K562 (cell line): ENCODE data around the gene NCMAP. TPM values are rescaled to one million over a fixed set of nuclear protein-coding genes. Genes with fewer than 3 reads are reported as not detected.

Experiments
- ARID1B ChIP-seq: fragments of 450-650 bp; IDR thresholded peaks from 2 replicates; pipeline ENCODE4 v1.6.1; 2016; ENCODE audit warnings: antibody characterized with exemption, mild to moderate bottlenecking, inconsistent platforms
- BMI1 ChIP-seq: fragments of 150-350 bp; IDR thresholded peaks from 2 replicates; pipeline ENCODE4 v1.6.1; 2014; ENCODE audit warnings: low read length
- C11orf30 ChIP-seq: fragments of 450-650 bp; IDR thresholded peaks from 2 replicates; pipeline ENCODE4 v1.6.1; 2016; ENCODE audit warnings: low read depth, mild to moderate bottlenecking
- CREBBP ChIP-seq: IDR thresholded peaks from one replicate; pipeline ENCODE4 v1.6.1; 2012; ENCODE audit warnings: low read depth, mild to moderate bottlenecking, control low read depth, inconsistent platforms, low read length
- FOXK2 ChIP-seq, 2 experiments: fragments of 450-650 bp; IDR thresholded peaks in 1 of 2; conservative IDR thresholded peaks in 1 of 2; 2 replicates each; pipeline ENCODE4 v1.6.1; 2016; ENCODE audit warnings: low read depth in 2 of 2, mild to moderate bottlenecking in 1 of 2
- GMEB1 ChIP-seq: fragments of 250-450 bp; sonication (Bioruptor Pico); IDR thresholded peaks from 2 replicates; pipeline ENCODE4 v1.4.0; 2020; ENCODE audit warnings: mild to moderate bottlenecking
- ILK ChIP-seq: fragments of 450-650 bp; IDR thresholded peaks from 2 replicates; pipeline ENCODE4 v1.6.1; 2016; ENCODE audit warnings: missing genetic modification characterization, low read depth, mild to moderate bottlenecking, missing compliant biosample characterization, moderate library complexity, borderline replicate concordance
- KDM1A ChIP-seq, 2 experiments: fragments of 450-650 bp; IDR thresholded peaks; 2 replicates each; pipeline ENCODE4 v1.6.1; 2016; ENCODE audit warnings: mild to moderate bottlenecking in 2 of 2
- NCOA1 ChIP-seq: fragments of 450-650 bp; IDR thresholded peaks from 2 replicates; pipeline ENCODE4 v1.6.1; 2016; ENCODE audit warnings: low read depth
- PRPF4 ChIP-seq: fragments of 200-400 bp; formaldehyde crosslinking; IDR thresholded peaks from one replicate; pipeline ENCODE4 v1.6.1; 2017; ENCODE audit warnings: low read length, low read depth, mild to moderate bottlenecking; ENCODE audit not compliant: insufficient read depth, poor library complexity, severe bottlenecking
- PTBP1 ChIP-seq: fragments of 200-400 bp; formaldehyde crosslinking; IDR thresholded peaks from 2 replicates; pipeline ENCODE4 v1.6.1; 2017; ENCODE audit warnings: low read depth, low read length
- SMARCA4 ChIP-seq: fragments of 450-650 bp; IDR thresholded peaks from 2 replicates; pipeline ENCODE4 v1.6.1; 2016
- ZNF316 ChIP-seq: fragments of 450-650 bp; IDR thresholded peaks from 2 replicates; pipeline ENCODE4 v1.6.1; 2016
- polyA plus RNA-seq, 8 experiments: library from polyadenylated mRNA; depleted of rRNA in 4 of 8; stranded (reverse) in 5 of 8; unstranded in 3 of 8; fragments of >200 nt; fragmentation: Nextera tagmentation in 2 of 8; fragmentation: Illumina TruSeq in 1 of 8; extraction: Ambion mirVana in 2 of 8; extraction: Trizol in 1 of 8; gene quantifications; 2 replicates each; pipeline versions ENCODE4 v1.2.1 to v1.2.3, GENCODE V29; 2011 to 2014; ENCODE audit warnings: inconsistent platforms in 1 of 8, missing spikeins in 1 of 8
- total RNA-seq, 7 experiments: library from RNA; depleted of rRNA in 6 of 7; stranded (reverse); fragments of >200 nt in 6 of 7; fragmentation: Illumina TruSeq in 2 of 7; extraction: Trizol in 2 of 7; gene quantifications; 2 replicates each; pipeline versions ENCODE4 v1.2.1 to v1.2.3, GENCODE V29; 2011 to 2021; ENCODE audit warnings: low replicate concordance in 1 of 7

The NCMAP gene
- total and polyA plus RNA-seq, 9 of the 15 experiments (the other 6 are each of a cell fraction or from before 2014, with no cell fraction given), result 0.03 TPM; not detected in 8

GRCh38 chr1:24586119-24586518 lies 30.2 kb downstream of the NCMAP start (continued):
- TF ChIP-seq ARID1B (peak; percentile 51), C11orf30 (peak; percentile 82), PTBP1 (no peak), SMARCA4 (peak; percentile 29; the same call in 1 of the 2 replicates), CREBBP (no peak), PRPF4 (no peak), KDM1A (IDR thresholded peaks at IDR 0.05) (0 out of 4 replicates have a peak, but pooled peaks of 1 of the 2 experiments have one; percentile 21), GMEB1 (no peak; the same call in 1 of the 2 replicates), FOXK2 (conservative IDR thresholded peaks at IDR 0.05 in 1 of 2, IDR thresholded peaks at IDR 0.05 in 1 of 2; ENCODE audit: low read depth in 2 of 2) (no peak), ILK (tag) (no peak), BMI1 (no peak), NCOA1 (no peak), ZNF316 (peak; percentile 76)
